GM12878 (cell line): Measurements from ENCODE around the gene AP2B1. TPM values are rescaled to one million over a fixed set of nuclear protein-coding genes. Genes with fewer than 3 reads are reported as not detected.

Experiments
- BMI1 ChIP-seq: fragments of 450-650 bp; IDR thresholded peaks from 2 replicates; pipeline ENCODE4 v1.6.1; 2016; ENCODE audit warnings: mild to moderate bottlenecking, moderate library complexity, borderline replicate concordance
- CEBPB ChIP-seq, 2 experiments: fragments of 150-350 bp in 1 of 2; IDR thresholded peaks; 2 replicates each; pipeline ENCODE4 v1.6.1; 2012 to 2014; ENCODE audit warnings: low read depth in 2 of 2, low read length in 2 of 2, borderline replicate concordance in 1 of 2, inconsistent platforms in 1 of 2
- ETV6 ChIP-seq, 2 experiments: fragments of 450-650 bp in 1 of 2; IDR thresholded peaks in 1 of 2; conservative IDR thresholded peaks in 1 of 2; 2 replicates each; pipeline ENCODE4 v1.6.1; 2014; ENCODE audit warnings: antibody characterized with exemption in 1 of 2, borderline replicate concordance in 1 of 2, low read depth in 1 of 2, mild to moderate bottlenecking in 1 of 2, moderate library complexity in 1 of 2
- HDAC6 ChIP-seq: fragments of 200-600 bp; sonication (generic); IDR thresholded peaks from one replicate; pipeline ENCODE4 v1.8.0; 2017; ENCODE audit warnings: antibody characterized with exemption; ENCODE audit not compliant: unreplicated experiment
- NR2C2 ChIP-seq: IDR thresholded peaks from 2 replicates; pipeline ENCODE4 v1.6.1; 2011; ENCODE audit warnings: borderline replicate concordance, low read depth; ENCODE audit not compliant: control insufficient read depth, insufficient read length
- NR2F1 ChIP-seq: fragments of 450-650 bp; conservative IDR thresholded peaks from 2 replicates; pipeline ENCODE4 v1.6.1; 2017; ENCODE audit warnings: mild to moderate bottlenecking
- PML ChIP-seq: IDR thresholded peaks from 2 replicates; pipeline ENCODE4 v1.6.1; 2012; ENCODE audit warnings: low read length, inconsistent platforms
- PRDM15 ChIP-seq: fragments of 450-650 bp; formaldehyde crosslinking; IDR thresholded peaks from 2 replicates; pipeline ENCODE4 v1.4.0; 2020; ENCODE audit warnings: mild to moderate bottlenecking, moderate library complexity
- RFX5 ChIP-seq: IDR thresholded peaks from 2 replicates; pipeline ENCODE4 v1.6.1; 2011; ENCODE audit warnings: low read depth, low read length, improper control_type of control experiment
- STAT1 ChIP-seq: fragments of 450-650 bp; conservative IDR thresholded peaks from 2 replicates; pipeline ENCODE4 v1.6.1; 2014; ENCODE audit warnings: antibody characterized with exemption, mild to moderate bottlenecking
- ZNF384 ChIP-seq: IDR thresholded peaks from 2 replicates; pipeline ENCODE4 v1.6.1; 2012; ENCODE audit warnings: low read depth, mild to moderate bottlenecking, low read length, improper control_type of control experiment, borderline replicate concordance
- ZNF622 ChIP-seq: fragments of 450-650 bp; IDR thresholded peaks from 2 replicates; pipeline ENCODE4 v1.6.1; 2017; ENCODE audit warnings: mild to moderate bottlenecking, inconsistent platforms
- polyA plus RNA-seq, 11 experiments: library from polyadenylated mRNA; depleted of rRNA in 4 of 11; unstranded in 6 of 11; stranded (reverse) in 5 of 11; fragments of >200 nt; fragmentation: Nextera tagmentation in 4 of 11; fragmentation: Illumina TruSeq in 1 of 11; extraction: Ambion mirVana in 4 of 11; extraction: Trizol in 1 of 11; gene quantifications; 1 replicate in 1 of 11; 2 replicates in 10 of 11; pipeline versions ENCODE4 v1.2.1 to v1.2.3, GENCODE V29; 2011 to 2016; ENCODE audit warnings: inconsistent platforms in 2 of 11, missing spikeins in 2 of 11, low read depth in 1 of 11
- total RNA-seq, 4 experiments: library from RNA; depleted of rRNA in 3 of 4; stranded (reverse); fragments of >200 nt in 3 of 4; fragmentation: Illumina TruSeq in 1 of 4; extraction: Trizol in 1 of 4; gene quantifications; 2 replicates each; pipeline versions ENCODE4 v1.2.1 to v1.2.3, GENCODE V29; 2013 to 2021
- TF ChIP-seq, protein P1 (sequence below): fragments of 450-650 bp; IDR thresholded peaks from 2 replicates; pipeline ENCODE4 v1.6.1; 2018; ENCODE audit warnings: borderline replicate concordance, mild to moderate bottlenecking; ENCODE audit not compliant: partially characterized antibody

Gene AP2B1
- total and polyA plus RNA-seq, 10 of the 15 experiments (the other 5 are each of a cell fraction or from before 2014, with no cell fraction given) = 18.6 to 112 (median 53.9) TPM

- TF ChIP-seq, protein P1, sequence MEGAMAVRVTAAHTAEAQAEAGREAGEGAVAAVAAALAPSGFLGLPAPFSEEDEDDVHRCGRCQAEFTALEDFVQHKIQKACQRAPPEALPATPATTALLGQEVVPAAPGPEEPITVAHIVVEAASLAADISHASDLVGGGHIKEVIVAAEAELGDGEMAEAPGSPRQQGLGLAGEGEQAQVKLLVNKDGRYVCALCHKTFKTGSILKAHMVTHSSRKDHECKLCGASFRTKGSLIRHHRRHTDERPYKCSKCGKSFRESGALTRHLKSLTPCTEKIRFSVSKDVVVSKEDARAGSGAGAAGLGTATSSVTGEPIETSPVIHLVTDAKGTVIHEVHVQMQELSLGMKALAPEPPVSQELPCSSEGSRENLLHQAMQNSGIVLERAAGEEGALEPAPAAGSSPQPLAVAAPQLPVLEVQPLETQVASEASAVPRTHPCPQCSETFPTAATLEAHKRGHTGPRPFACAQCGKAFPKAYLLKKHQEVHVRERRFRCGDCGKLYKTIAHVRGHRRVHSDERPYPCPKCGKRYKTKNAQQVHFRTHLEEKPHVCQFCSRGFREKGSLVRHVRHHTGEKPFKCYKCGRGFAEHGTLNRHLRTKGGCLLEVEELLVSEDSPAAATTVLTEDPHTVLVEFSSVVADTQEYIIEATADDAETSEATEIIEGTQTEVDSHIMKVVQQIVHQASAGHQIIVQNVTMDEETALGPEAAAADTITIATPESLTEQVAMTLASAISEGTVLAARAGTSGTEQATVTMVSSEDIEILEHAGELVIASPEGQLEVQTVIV = no peak
- no peak for TF ChIP-seq NR2C2
- no peak for TF ChIP-seq ZNF384
- TF ChIP-seq HDAC6 = no peak
- no peak for TF ChIP-seq STAT1
- no peak for TF ChIP-seq PRDM15 (CRISPR knock-in tag)
- TF ChIP-seq BMI1 = no peak
- TF ChIP-seq ETV6 (conservative IDR thresholded peaks at IDR 0.05 in 1 of 2, IDR thresholded peaks at IDR 0.05 in 1 of 2; ENCODE audit: borderline replicate concordance in 1 of 2, low read depth in 1 of 2) = no peak
- no peak for TF ChIP-seq PML
- TF ChIP-seq RFX5 = no peak
- no peak for TF ChIP-seq NR2F1
- no peak for TF ChIP-seq CEBPB (IDR thresholded peaks at IDR 0.05; ENCODE audit: borderline replicate concordance in 1 of 2, low read depth in 2 of 2, low read length in 2 of 2)
- no peak for TF ChIP-seq ZNF622
Observed at GRCh38 chr17:35548208-35548810, 38.8 kb upstream of the AP2B1 start (continued).
